ENCODE results near the gene KIF18B.

DNA sequence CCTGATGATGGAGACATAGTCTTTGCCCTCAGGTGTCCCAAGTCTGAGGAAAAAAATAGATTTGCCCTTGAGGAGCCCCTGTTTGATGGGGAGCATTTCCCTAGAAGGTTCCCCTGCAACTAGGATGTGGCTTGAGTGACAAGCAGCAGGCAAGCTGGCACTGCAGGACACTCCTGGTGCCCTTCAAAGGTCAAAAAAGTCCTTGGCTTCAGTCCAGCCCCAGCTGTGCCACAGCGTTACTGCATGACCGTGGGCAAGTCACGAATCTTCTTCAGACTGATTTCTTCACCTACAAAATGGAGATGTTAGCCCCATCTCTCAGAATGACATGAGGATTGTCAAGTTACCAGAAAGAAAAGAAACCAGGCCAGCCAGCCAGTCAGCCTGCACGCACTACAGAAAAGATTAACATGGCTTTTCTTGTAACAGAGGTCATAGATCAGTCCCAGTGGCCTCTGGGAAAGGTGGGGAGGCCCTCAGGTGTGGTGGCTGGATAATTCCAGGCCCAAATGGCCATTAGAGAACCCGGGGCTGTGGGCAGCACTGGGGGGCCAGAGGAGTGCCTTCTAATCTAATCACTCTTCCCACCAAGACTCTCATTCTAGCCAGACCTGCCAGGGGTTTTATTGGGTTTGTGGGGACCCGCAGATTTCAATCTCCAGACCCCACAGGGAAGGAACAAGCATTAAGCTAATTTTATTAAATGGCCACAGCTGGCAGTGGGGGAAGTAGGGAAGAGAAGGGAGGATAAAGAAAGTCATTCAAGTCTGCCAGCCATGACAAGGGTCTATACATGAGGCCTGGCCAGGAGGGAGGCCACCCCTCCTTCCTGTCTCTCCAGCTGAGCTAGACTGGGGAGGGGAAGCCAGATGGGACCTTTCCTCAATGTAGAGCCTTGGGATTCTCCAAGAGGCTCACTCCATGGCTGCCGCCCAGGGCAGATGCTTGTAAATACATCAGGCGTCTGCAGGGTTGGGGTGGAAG is 9.7 kb upstream of the KIF18B start:
- TF ChIP-seq, protein P1, sequence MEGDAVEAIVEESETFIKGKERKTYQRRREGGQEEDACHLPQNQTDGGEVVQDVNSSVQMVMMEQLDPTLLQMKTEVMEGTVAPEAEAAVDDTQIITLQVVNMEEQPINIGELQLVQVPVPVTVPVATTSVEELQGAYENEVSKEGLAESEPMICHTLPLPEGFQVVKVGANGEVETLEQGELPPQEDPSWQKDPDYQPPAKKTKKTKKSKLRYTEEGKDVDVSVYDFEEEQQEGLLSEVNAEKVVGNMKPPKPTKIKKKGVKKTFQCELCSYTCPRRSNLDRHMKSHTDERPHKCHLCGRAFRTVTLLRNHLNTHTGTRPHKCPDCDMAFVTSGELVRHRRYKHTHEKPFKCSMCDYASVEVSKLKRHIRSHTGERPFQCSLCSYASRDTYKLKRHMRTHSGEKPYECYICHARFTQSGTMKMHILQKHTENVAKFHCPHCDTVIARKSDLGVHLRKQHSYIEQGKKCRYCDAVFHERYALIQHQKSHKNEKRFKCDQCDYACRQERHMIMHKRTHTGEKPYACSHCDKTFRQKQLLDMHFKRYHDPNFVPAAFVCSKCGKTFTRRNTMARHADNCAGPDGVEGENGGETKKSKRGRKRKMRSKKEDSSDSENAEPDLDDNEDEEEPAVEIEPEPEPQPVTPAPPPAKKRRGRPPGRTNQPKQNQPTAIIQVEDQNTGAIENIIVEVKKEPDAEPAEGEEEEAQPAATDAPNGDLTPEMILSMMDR (conservative IDR thresholded peaks at IDR 0.05 in 1 of 2, IDR thresholded peaks at IDR 0.05 in 1 of 2; ENCODE audit: low read depth in 1 of 2, low read length in 2 of 2): no peak
- no peak for TF ChIP-seq EZH2 (IDR thresholded peaks at IDR 0.05; ENCODE audit: low read length, missing control alignments)

Measured in fibroblast of lung (primary cell).